ENCODE measurements around the gene SH2B3.

SH2B3 gene

DNA sequence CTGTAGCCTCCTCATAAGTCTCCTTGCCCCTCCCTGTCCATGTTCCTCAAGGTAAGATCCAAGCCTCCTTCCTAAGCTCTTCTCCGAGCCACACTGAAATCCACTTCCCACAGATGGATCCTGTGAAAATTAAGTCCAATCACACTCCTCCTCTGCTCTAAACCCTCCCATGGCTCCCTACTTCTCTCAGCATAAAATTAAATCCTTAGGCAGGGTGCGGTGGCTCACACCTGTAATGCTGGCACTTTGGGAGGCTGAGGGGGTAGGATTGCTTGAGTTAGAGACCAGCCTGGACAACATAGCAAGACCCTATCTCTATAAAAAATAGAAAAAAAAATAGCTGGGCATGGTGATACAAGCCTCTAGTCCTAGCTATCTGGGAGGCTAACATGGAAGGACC is 39.1 kb upstream of the SH2B3 start:
- H3K36me3 ChIP-seq (ENCODE audit: control insufficient read depth, low read length) = no peaks in the 10 kb centered on the region
- no peak overlapping the region for H3K4me3 ChIP-seq (ENCODE audit: low read length)
- peaks cover 15% of the 10 kb centered on the region for H3K4me1 ChIP-seq (ENCODE audit: control insufficient read depth, low read length)
- H3K9me3 ChIP-seq (ENCODE audit: control insufficient read depth, insufficient read depth, low read length) = no peaks in the 10 kb centered on the region
- no peak overlapping the region for H3K4me2 ChIP-seq (ENCODE audit: low read length)
- H3F3A ChIP-seq (ENCODE audit: control insufficient read depth, insufficient read depth) = no peaks in the 10 kb centered on the region
- no peaks in the 10 kb centered on the region for H4K20me1 ChIP-seq (ENCODE audit: control insufficient read depth, insufficient read depth, low read depth, low read length)
- no peaks in the 10 kb centered on the region for H3K9me2 ChIP-seq (replicated peaks; ENCODE audit: control insufficient read depth, low read length)
- TF ChIP-seq CTCF (IDR thresholded peaks at IDR 0.05; ENCODE audit: low read depth, low read length, poor library complexity, severe bottlenecking) = no peak
- TF ChIP-seq EZH2phosphoT487 (IDR thresholded peaks at IDR 0.05; ENCODE audit: borderline replicate concordance, low read length) = no peak
- no peak overlapping the region for H3K27ac ChIP-seq (ENCODE audit: low read depth, low read length)
- peaks cover 25% of the 10 kb centered on the region for H3K27me3 ChIP-seq (ENCODE audit: control insufficient read depth, low read length)
- no peaks in the 10 kb centered on the region for H3K79me2 ChIP-seq (ENCODE audit: control insufficient read depth, low read length)

DNA sequence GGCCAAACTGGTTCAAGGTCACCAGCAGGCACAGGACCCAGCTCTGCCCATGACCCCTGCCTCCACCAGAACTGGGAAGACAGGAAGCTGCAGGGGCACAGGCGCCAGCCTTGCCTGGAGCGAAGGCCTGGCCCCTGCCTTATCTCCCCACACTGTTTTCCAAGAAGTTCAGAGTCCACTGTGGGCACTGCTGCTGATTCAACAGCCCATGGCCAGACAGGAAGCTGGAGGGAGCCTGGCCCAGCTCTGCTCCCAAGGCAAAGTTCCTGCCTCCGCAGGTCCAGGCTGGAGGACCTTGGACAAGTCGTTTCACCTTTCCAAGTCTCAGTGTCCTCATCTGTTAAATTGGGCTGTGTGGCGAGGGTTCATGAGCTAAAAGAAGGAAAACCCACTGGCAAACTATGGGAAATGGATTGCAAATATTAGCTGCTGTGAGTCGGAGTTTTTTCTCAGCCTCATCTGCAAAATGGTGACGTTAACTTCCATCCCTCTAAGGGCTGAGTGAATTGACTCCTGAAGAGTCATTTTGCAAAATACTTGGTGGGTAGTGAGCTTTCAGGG is 38.0 kb upstream of the SH2B3 start:
- Histone ChIP-seq H3K4me2 (ENCODE audit: low read length) (no peak overlapping the region), H3K36me3 (ENCODE audit: control insufficient read depth, low read length) (no peaks in the 10 kb centered on the region), H3K27ac (ENCODE audit: low read depth, low read length) (no peak overlapping the region), H3K79me2 (ENCODE audit: control insufficient read depth, low read length) (no peaks in the 10 kb centered on the region), H3K4me3 (ENCODE audit: low read length) (no peak overlapping the region), H3F3A (ENCODE audit: control insufficient read depth, insufficient read depth) (no peaks in the 10 kb centered on the region), H3K9me2 (replicated peaks; ENCODE audit: control insufficient read depth, low read length) (no peaks in the 10 kb centered on the region), H3K27me3 (ENCODE audit: control insufficient read depth, low read length) (peaks cover 25% of the 10 kb centered on the region), H3K9me3 (ENCODE audit: control insufficient read depth, insufficient read depth, low read length) (no peaks in the 10 kb centered on the region), H4K20me1 (ENCODE audit: control insufficient read depth, insufficient read depth, low read depth, low read length) (no peaks in the 10 kb centered on the region), H3K4me1 (ENCODE audit: control insufficient read depth, low read length) (peaks cover 15% of the 10 kb centered on the region)
- TF ChIP-seq CTCF (IDR thresholded peaks at IDR 0.05; ENCODE audit: low read depth, low read length, poor library complexity, severe bottlenecking) = no peak

DNA sequence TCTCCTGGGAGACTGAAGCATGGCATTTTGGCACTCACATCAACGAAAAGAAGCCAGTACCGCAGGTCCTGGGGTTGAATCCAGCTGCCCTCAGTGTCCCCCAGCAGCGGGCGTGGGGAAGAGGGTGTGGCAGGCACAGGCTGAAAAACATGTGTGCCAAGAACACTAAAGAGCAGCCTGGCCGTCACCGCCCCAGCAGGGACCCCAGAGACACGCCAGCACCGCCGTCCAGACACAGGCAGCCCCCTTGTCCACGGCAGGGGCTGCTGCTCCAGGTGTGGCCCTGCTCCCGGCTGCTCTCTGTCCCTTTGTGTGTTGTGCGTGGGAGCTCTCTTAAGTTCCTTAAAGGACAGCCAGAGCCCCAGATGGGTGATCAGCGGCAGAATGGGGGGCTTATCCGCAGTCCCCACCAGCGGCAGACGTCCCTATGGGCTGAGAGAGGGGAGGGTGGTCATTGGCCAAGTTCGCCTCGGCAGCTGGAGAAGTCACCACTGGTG is 37.4 kb upstream of the SH2B3 start:
- Histone ChIP-seq H3K9me2 (replicated peaks; ENCODE audit: control insufficient read depth, low read length) (no peaks in the 10 kb centered on the region), H3K4me2 (ENCODE audit: low read length) (peak overlapping the region; percentile 59), H3K27me3 (ENCODE audit: control insufficient read depth, low read length) (peaks cover 25% of the 10 kb centered on the region), H3K27ac (ENCODE audit: low read depth, low read length) (no peak overlapping the region), H4K20me1 (ENCODE audit: control insufficient read depth, insufficient read depth, low read depth, low read length) (no peaks in the 10 kb centered on the region), H3K9me3 (ENCODE audit: control insufficient read depth, insufficient read depth, low read length) (no peaks in the 10 kb centered on the region), H3K79me2 (ENCODE audit: control insufficient read depth, low read length) (no peaks in the 10 kb centered on the region), H3K4me1 (ENCODE audit: control insufficient read depth, low read length) (peaks cover 15% of the 10 kb centered on the region), H3K36me3 (ENCODE audit: control insufficient read depth, low read length) (no peaks in the 10 kb centered on the region), H3K4me3 (ENCODE audit: low read length) (peak overlapping the region; percentile 71), H3F3A (ENCODE audit: control insufficient read depth, insufficient read depth) (no peaks in the 10 kb centered on the region)
- no peak for TF ChIP-seq EZH2phosphoT487 (IDR thresholded peaks at IDR 0.05; ENCODE audit: borderline replicate concordance, low read length)

GRCh38 chr12:111368788-111369495 is 36.8 kb upstream of the SH2B3 start, which contains the start of gene PHETA1:
PHETA1 (minus strand) TSS chr12:111369095; CDS start chr12:111363427, 5,668 bp downstream.
- H3K27ac ChIP-seq (ENCODE audit: low read depth, low read length) = no peak within 1 kb of the TSS

More at GRCh38 chr12:111368788-111369495, 36.8 kb upstream of the SH2B3 start, which contains the start of gene PHETA1:
- peaks cover 15% of the 10 kb centered on the region for H3K4me1 ChIP-seq (ENCODE audit: control insufficient read depth, low read length)
- TF ChIP-seq EZH2phosphoT487 (IDR thresholded peaks at IDR 0.05; ENCODE audit: borderline replicate concordance, low read length) (no peak), CTCF (IDR thresholded peaks at IDR 0.05; ENCODE audit: low read depth, low read length, poor library complexity, severe bottlenecking) (no peak)
- H3K9me2 ChIP-seq (replicated peaks; ENCODE audit: control insufficient read depth, low read length) = no peaks in the 10 kb centered on the region
- peaks cover 25% of the 10 kb centered on the region for H3K27me3 ChIP-seq (ENCODE audit: control insufficient read depth, low read length)
- no peaks in the 10 kb centered on the region for H3K9me3 ChIP-seq (ENCODE audit: control insufficient read depth, insufficient read depth, low read length)
- peak within 1 kb of the TSS; percentile 59 for H3K4me2 ChIP-seq (ENCODE audit: low read length)
- H3F3A ChIP-seq (ENCODE audit: control insufficient read depth, insufficient read depth) = no peaks in the 10 kb centered on the region
- peak within 1 kb of the TSS; percentile 71 for H3K4me3 ChIP-seq (ENCODE audit: low read length)
- H3K79me2 ChIP-seq (ENCODE audit: control insufficient read depth, low read length) = no peaks in the 10 kb centered on the region
- no peaks in the 10 kb centered on the region for H3K36me3 ChIP-seq (ENCODE audit: control insufficient read depth, low read length)
- no peaks in the 10 kb centered on the region for H4K20me1 ChIP-seq (ENCODE audit: control insufficient read depth, insufficient read depth, low read depth, low read length)

Data from DOHH2 (cell line).